Right cardiac atrium (tissue), 5 donors: ENCODE data around the gene ZDHHC16. TPM values are rescaled to one million over a fixed set of nuclear protein-coding genes. Genes with fewer than 3 reads are reported as not detected.
A peak's percentile ranks its signal among the peaks of the same experiment; 100 is the strongest.
"Not testable (repeated sequence)": the region's sequence is repeated elsewhere in the genome, so short reads cannot be mapped to it uniquely, and the experiment has no call there.

Source experiments
- ATAC-seq, 2 donors: fragments of 200-7000 bp; cut with Tn5 transposase; one replicate each; pipeline versions ENCODE4 v1.8.0 to v1.9.1; 2020; ENCODE audit warnings: moderate library complexity in 2 of 2, mild to moderate bottlenecking in 1 of 2
- DNase-seq, 3 donors: peaks; one replicate each; pipeline ENCODE4 v3.0.0-alpha.2; 2020
- H3K27ac ChIP-seq: one replicate; pipeline ENCODE4 v1.5.1; 2013; ENCODE audit warnings: mild to moderate bottlenecking, low read length, control low read depth, moderate library complexity
- H3K27me3 ChIP-seq: one replicate; pipeline ENCODE4 v1.6.1; 2013; ENCODE audit not compliant: control insufficient read depth, insufficient read depth
- H3K4me1 ChIP-seq: one replicate; pipeline ENCODE4 v1.6.1; 2013; ENCODE audit warnings: low read length; ENCODE audit not compliant: control insufficient read depth, insufficient read depth
- H3K4me3 ChIP-seq: one replicate; pipeline ENCODE4 v1.5.1; 2013; ENCODE audit warnings: low read length, control low read depth
- H3K9me3 ChIP-seq: one replicate; pipeline ENCODE4 v1.6.1; 2013; ENCODE audit warnings: low read length; ENCODE audit not compliant: control insufficient read depth
- WGBS: extraction: QIAGEN DNeasy Blood & Tissue Kit; methylation state at CpG from one replicate; pipeline ENCODE4 v1.1.7; 2013; 5-methylcytosine and 5-hydroxymethylcytosine counted together
- intact Hi-C, 4 donors: fragments of 100-400 bp; cut with DNase I; formaldehyde crosslinking; loops; one replicate each; pipeline versions ENCODE4 v1.11.0 to v1.14.0; 2022 to 2023
- polyA plus RNA-seq: library from polyadenylated mRNA; stranded (reverse); fragments of 200-250 nt; gene quantifications from one replicate; pipeline ENCODE4 v1.2.3, GENCODE V29; 2013
- total RNA-seq, 4 donors: library from RNA; stranded (reverse); fragmentation: NEBNext Ultra II Directional; extraction: Animal tissue kit (Norgen Biotek cat#: 25700); gene quantifications; one replicate each; pipeline ENCODE4 v1.2.1, GENCODE V29; 2021
- donor health status: healthy with polysubstance abuse.
- donor health status: DM: no; HTN: yes; CAD: no.
- donor health status: DM: no; HTN: no; CAD: no.
- donor health status: DM: no; HTN: yes; CAD: no; lungs with severe emphysema.
- donor health status: DM: yes; HTN: yes; CAD: no.

Gene ZDHHC16
- total and polyA plus RNA-seq, 5 donors = 18.9 to 28.6 (median 23.4) TPM

DNA sequence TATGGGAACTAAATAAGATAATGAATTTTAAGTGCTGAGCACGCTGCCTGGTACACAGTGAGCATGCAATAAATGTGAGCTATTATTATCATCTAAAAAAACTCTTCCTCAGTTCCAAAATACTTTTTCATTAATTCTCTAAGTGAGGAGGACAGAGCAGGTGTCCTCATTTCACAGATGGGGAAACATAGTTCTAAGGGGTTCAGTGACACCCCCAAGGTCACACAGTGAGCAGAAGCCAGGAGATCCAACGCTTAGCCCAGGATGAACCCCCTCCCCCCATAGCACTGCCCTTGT is 38.1 kb upstream of the ZDHHC16 start:
- Histone ChIP-seq H3K4me1 (no peaks in the 10 kb centered on the region), H3K27ac (no peak overlapping the region), H3K9me3 (no peaks in the 10 kb centered on the region), H3K4me3 (no peak overlapping the region), H3K27me3 (no peaks in the 10 kb centered on the region)
- DNase-seq = no peak
- ATAC-seq = no peak
- 82% methylated on average over 2 of the region's 2 CpGs for WGBS
- intact Hi-C loops = loop anchor here in 1 of 4 donors (10.0 kb wide), 1 partner anchor 207 kb away; no protein-coding TSS in a partner anchor

DNA sequence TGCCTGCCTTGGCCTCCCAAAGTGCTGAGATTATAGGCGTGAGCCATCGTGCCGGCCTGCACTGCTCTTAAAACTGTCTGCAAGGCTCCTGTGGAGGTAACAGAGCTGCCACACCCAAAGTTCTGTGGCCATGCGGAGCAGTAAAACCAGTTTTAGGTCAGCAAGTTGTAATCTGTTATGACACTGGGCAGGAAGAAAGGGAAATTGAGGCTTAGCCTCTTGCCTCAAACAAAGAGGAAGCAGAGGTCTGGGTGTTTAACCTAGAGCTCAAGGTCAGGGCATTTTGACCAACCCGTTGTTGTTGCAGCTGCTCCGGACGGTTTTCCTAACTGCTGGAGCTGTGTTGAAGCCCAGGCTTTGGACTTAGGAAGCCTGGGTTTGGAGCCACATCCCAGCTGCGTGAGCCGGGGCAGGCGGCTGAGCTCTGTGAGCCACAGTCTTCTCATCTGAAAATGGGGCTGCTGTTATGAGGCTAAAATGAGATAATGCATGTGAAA is 37.4 kb upstream of the ZDHHC16 start:
- H3K27me3 ChIP-seq = no peaks in the 10 kb centered on the region
- H3K9me3 ChIP-seq = no peaks in the 10 kb centered on the region
- no peak overlapping the region for H3K27ac ChIP-seq
- H3K4me1 ChIP-seq = no peaks in the 10 kb centered on the region
- no peak overlapping the region for H3K4me3 ChIP-seq
- ATAC-seq = no peak
- no peak for DNase-seq
- intact Hi-C loops = loop anchor here in 1 of 4 donors (10.0 kb wide), 1 partner anchor 206 kb away; no protein-coding TSS in a partner anchor
- WGBS = 78% methylated on average over 10 of the region's 10 CpGs

DNA sequence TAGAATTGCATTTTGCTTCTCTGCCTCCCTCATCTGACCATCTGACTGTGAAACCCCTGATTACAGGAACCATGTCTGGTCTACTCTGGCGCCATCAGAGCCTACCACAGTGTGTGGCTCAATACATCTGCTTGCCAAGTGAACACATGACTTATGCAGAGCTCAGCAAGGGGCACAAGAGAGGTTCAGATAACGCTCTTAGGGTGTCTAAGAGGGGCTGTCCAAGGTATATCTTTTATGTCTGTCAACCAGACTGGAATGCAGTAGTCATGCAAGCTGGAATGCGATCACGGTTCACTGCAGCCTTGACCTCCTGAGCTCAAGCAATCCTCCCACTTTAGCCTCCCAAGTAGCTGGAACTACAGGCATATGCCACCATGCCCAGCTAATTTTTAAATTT is 34.6 kb upstream of the ZDHHC16 start:
- Histone ChIP-seq H3K27me3 (no peaks in the 10 kb centered on the region), H3K9me3 (no peaks in the 10 kb centered on the region), H3K4me3 (no peak overlapping the region), H3K27ac (no peak overlapping the region), H3K4me1 (no peaks in the 10 kb centered on the region)
- 52% methylated on average over 4 of the region's 4 CpGs for WGBS
- ATAC-seq (no peak), DNase-seq (no peak)
- intact Hi-C loops = no loop called here

DNA sequence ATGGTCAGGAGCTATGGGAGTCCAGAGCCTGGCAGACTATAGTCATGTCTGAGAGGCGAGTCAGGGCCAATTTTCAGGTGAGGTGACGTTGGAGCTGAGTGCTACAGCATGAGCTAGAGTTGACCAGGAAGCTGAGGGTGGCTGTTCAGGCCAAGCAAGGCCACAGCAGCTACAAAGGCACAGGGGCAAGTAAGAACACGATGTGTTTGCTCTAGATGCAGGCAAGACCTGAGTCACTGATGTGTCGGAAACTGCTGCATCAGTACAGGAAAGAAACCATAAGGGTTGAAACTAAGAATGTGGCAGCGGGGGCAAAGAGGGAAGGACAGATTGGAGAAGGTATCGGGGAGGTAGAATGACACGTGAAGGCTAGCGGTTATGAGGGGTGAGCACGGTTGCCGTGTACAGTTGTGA is 33.1 kb upstream of the ZDHHC16 start:
- ATAC-seq (no peak), DNase-seq (no peak)
- WGBS = 90% methylated on average over 10 of the region's 10 CpGs
- intact Hi-C loops = no loop called here
- Histone ChIP-seq H3K9me3 (no peaks in the 10 kb centered on the region), H3K4me3 (no peak overlapping the region), H3K4me1 (no peaks in the 10 kb centered on the region), H3K27ac (no peak overlapping the region), H3K27me3 (no peaks in the 10 kb centered on the region)

DNA sequence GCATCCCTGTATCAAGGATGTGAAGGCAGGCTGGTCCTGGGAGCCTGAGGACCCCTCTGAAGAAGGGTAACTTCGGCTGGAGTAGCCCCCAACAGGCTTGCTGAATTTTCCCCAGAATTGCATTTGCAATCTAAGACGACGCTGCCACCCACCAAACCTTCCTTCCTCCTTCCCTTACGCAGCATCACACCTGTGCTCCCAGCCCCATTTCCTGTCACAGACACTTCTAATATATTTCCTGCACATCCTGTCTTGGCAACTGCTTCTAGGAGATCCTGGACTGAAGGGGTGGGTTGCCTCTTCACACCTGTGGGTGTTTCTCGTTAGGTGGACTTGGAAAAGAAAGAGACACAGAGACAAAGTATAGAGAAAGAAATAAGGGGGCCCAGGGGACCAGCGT is 29.4 kb upstream of the ZDHHC16 start:
- H3K4me3 ChIP-seq = no peak overlapping the region
- 69% methylated on average over 6 of the region's 6 CpGs for WGBS
- H3K9me3 ChIP-seq = no peaks in the 10 kb centered on the region
- H3K27me3 ChIP-seq = no peaks in the 10 kb centered on the region
- intact Hi-C loops = no loop called here
- no peak for ATAC-seq
- no peak overlapping the region for H3K27ac ChIP-seq
- H3K4me1 ChIP-seq = no peaks in the 10 kb centered on the region
- DNase-seq = no peak

DNA sequence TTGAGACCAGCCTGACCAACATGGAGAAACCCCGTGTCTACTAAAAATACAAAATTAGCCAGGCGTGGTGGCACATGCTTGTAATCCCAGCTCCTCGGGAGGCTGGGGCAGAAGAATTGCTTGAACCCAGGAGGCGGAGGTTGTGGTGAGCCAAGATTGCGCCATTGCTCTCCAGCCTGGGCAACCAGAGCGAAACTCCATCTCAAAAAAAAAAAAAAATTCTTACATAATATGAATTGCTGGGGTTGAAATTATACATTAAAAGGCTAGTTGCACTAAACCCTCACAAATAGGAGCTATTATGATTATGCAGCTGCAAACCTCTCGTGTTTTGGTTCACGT is 22.2 kb upstream of the ZDHHC16 start:
- H3K4me1 ChIP-seq, ATAC-seq, H3K27me3 ChIP-seq, intact Hi-C loops, H3K4me3 ChIP-seq, H3K27ac ChIP-seq, DNase-seq, H3K9me3 ChIP-seq: not testable (repeated sequence)
- 74% methylated on average over 8 of the region's 8 CpGs for WGBS

DNA sequence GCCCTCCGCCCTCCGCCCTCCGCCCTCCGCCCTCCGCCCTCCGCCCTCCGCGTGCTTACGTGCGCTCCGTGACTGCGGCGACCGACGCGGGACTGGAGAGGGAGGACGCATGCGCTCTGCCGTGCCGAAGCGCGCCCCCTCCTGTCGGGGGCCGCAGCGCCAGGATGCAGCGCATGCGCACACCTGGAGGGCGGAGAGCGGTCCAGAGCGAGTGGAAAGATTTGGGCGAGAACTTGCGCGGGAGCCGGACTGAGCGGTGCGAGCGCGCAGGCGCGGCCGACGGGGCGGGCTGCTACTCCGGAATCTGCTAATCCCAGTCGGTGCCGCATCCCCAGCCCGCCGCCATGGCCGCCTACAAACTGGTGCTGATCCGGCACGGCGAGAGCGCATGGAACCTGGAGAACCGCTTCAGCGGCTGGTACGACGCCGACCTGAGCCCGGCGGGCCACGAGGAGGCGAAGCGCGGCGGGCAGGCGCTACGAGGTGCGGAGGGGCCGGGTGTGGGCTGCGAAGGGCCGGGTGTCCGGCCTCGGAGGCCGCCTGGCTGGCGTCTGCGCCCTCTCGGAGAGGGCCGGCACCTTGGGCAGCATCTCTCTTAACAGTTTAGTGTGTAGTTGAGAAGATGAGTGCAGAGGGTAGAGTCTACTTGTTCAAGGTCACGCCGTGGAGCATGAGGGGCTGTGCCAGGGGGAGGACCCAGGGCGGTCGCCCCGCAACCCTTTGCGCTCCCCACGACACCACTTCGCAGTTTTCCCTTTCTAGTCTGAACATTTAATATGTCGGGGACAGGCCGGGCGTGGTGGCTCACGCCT is 19.8 kb upstream of the ZDHHC16 start, which contains the start of gene PGAM1:
Gene PGAM1, plus strand, starts transcription at position 228 of the 812 bp plus-strand sequence. Its CDS starts 117 bp downstream, at position 345.
- Histone ChIP-seq H3K4me1 (peaks cover 6% of the 10 kb centered on the region), H3K9me3 (no peaks in the 10 kb centered on the region), H3K4me3 (peak within 1 kb of the TSS; percentile 86), H3K27ac (peak within 1 kb of the TSS; percentile 90), H3K27me3 (no peaks in the 10 kb centered on the region)
- under 1% methylated on average over 83 of the region's 90 CpGs for WGBS
- peak; percentile 95 to 99 (median 98) for DNase-seq
- peak; percentile 97 for ATAC-seq
- intact Hi-C loops = no loop called here

DNA sequence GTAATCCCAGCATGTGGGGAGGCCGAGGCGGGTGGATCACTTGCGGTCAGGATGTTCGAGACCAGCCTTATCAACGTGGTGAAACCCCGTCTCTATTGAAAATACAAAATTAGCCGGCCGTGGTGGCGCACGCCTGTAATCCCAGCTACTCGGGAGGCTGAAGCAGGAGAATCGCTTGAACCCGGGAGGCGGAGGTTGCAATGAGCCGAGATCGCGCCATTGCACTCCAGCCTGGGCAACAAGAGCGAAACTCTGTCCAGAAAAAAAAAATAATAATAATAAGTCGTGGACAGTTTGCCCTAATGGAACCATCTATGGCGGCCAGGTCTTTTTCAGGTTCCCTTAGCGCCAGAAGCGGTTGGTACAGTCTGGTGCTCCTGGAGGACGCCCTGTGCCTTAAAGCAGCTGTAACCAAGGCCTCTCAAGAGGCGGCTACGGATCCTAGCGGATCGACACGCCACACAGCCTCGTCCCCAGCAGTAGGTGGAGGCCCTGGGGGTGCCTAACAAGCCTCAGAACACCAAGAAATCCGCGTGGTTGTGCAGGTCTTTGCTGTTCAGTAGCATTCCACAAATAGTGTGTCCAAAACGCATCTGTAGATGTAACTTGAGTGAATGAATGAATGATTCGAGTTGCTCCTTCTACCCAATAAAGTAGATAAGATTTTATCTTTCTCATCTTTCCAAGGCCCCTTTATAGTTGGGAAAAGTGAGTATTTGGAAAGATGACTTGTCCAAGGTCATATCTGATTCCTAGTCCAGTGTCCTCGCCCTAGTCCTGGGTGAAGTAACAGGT is 19.0 kb upstream of the ZDHHC16 start:
- Histone ChIP-seq H3K4me3 (peak overlapping the region; percentile 60), H3K4me1 (peaks cover 6% of the 10 kb centered on the region), H3K27me3 (no peaks in the 10 kb centered on the region), H3K9me3 (no peaks in the 10 kb centered on the region), H3K27ac (peak overlapping the region; percentile 87)
- ATAC-seq (peak; percentile 2 to 12), DNase-seq (no peak)
- WGBS = 8% methylated on average over 34 of the region's 34 CpGs
- intact Hi-C loops = no loop called here

DNA sequence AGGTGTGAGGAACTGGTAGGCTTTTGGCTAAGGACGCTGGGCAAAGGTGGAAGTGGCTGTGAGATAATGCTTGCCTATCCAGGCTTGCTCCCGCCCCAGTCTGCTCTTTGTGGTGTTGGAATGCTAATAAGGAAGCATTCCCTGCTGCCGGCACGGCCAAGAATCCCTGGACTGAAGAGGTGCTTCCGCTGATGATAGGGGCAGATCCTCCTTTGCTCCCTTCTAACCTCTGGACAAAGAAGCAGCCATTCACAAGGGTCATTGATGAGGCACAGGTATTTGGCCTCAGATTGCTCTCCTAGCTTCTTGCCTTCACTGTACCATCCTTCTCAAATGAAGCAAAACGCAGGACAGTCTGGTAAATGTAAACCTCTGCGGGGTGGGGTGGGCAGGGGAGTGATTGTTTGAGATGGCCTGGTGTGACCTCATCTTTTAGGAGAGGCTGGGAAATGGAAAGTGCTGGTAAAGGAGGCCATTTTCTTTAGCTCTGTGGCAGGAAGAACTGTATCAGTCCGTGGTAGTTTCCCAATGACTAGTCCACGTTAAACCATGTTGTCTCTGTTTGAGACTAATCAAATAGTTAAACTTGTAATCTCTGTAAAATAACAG is 18.3 kb upstream of the ZDHHC16 start:
- intact Hi-C loops = no loop called here

DNA sequence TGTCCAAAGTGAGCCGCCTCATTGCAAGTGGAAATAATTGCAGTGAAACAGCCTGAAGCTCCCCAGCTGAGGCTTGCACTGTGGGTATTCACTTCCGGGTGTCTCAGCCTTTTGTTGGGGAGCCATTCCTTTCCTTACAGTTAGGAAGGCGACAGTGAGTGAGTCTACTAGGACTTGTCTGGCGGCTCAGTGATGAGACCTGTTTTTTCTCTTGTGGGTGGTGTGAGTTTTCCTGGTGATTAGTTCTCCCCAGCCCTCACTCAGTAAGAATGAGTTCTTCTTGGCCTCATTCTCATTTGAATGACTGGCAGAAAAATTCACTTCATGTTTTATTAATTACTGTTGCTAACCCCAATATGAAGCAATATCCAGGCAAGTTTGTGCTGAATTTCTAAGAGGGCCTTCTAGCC is 17.4 kb upstream of the ZDHHC16 start:
- no peak overlapping the region for H3K4me3 ChIP-seq
- intact Hi-C loops = no loop called here
- no peak for ATAC-seq
- H3K27me3 ChIP-seq = no peaks in the 10 kb centered on the region
- 58% methylated on average over 4 of the region's 4 CpGs for whole genome bisulfite sequencing
- H3K4me1 ChIP-seq = peaks cover 6% of the 10 kb centered on the region
- H3K27ac ChIP-seq = peak overlapping the region; percentile 70
- H3K9me3 ChIP-seq = no peaks in the 10 kb centered on the region
- DNase-seq = no peak

More for the DNA sequence above, 18.3 kb upstream of the ZDHHC16 start:
- Histone ChIP-seq H3K4me1 (peaks cover 6% of the 10 kb centered on the region), H3K4me3 (peak overlapping the region; percentile 60), H3K9me3 (no peaks in the 10 kb centered on the region), H3K27me3 (no peaks in the 10 kb centered on the region), H3K27ac (peak overlapping the region; percentile 1)
- ATAC-seq (peak in 1 of 2 donors; percentile 4), DNase-seq (peak in 1 of 3 donors; percentile 69)
- WGBS = 12% methylated on average over 9 of the region's 9 CpGs

DNA sequence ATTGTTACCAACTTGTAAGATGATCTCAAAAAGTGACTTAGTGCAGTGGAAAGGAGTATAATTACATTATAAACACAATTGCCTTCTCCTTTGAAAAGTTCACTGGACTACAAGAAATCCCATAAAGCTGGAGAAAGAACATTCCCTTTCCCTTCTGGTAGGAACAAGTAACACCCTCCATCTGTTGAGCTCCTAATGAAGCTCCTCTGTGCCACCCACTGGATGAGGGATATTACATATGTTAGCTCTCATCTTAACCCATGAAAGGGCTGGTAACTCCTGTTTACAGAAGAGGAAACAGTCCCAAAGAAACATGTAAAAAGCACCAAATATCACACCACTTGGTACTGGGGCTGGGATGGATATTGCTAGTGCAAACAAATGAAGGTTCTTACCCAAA is 11.9 kb upstream of the ZDHHC16 start:
- Histone ChIP-seq H3K4me3 (no peak overlapping the region), H3K27ac (no peak overlapping the region), H3K4me1 (no peaks in the 10 kb centered on the region), H3K27me3 (no peaks in the 10 kb centered on the region), H3K9me3 (no peaks in the 10 kb centered on the region)
- ATAC-seq = no peak
- intact Hi-C loops = no loop called here
- no peak for DNase-seq
